ENCODE data around the gene MIS18A.
"Not testable (repeated sequence)": the region's sequence is repeated elsewhere in the genome, so short reads cannot be mapped to it uniquely, and the experiment has no call there.

MIS18A gene

GRCh38 chr21:32261929-32262328 lies 16.9 kb downstream of the MIS18A start:
- ChIA-PET POLR2A (ENCODE audit: low non-redundant PET) (no interaction called here), CTCF (no interaction called here)
- H3K27ac ChIP-seq: no peak overlapping the region
- TF ChIP-seq CTCF (conservative IDR thresholded peaks at IDR 0.05; ENCODE audit: low read depth): no peak
- no peak for DNase-seq (ENCODE audit: low spot score)

- DNase-seq (ENCODE audit: low spot score): no peak
- ChIA-PET CTCF (interaction anchor here (0.7 kb wide), 1 partner anchor 333 kb away, joined by 5 read pairs; no protein-coding TSS in a partner anchor), POLR2A (ENCODE audit: low non-redundant PET) (no interaction called here)
- TF ChIP-seq CTCF (conservative IDR thresholded peaks at IDR 0.05; ENCODE audit: low read depth): no peak
- no peak overlapping the region for H3K27ac ChIP-seq
Measured at GRCh38 chr21:32260130-32260529, 18.7 kb downstream of the MIS18A start.

- H3K27ac ChIP-seq; POLR2A ChIA-PET (ENCODE audit: low non-redundant PET); DNase-seq (ENCODE audit: low spot score): not testable (repeated sequence)
- CTCF ChIA-PET: interaction anchor here (0.9 to 2.0 kb wide), 4 partner anchors 393 to 478 kb away, joined by 5 to 11 read pairs (median 8); no protein-coding TSS in a partner anchor
Measured at GRCh38 chr21:32258786-32259048, 20.1 kb downstream of the MIS18A start.

- peak; percentile 76 for DNase-seq (ENCODE audit: low spot score)
- ChIA-PET CTCF (interaction anchor here (0.5 to 2.0 kb wide), 12 partner anchors 11 to 1060 kb away, joined by 3 to 11 read pairs (median 4); no protein-coding TSS in a partner anchor), POLR2A (ENCODE audit: low non-redundant PET) (no interaction called here)
- TF ChIP-seq CTCF (conservative IDR thresholded peaks at IDR 0.05; ENCODE audit: low read depth): peak; percentile 68
- H3K27ac ChIP-seq: no peak overlapping the region
Measured at GRCh38 chr21:32257962-32258785, 20.7 kb downstream of the MIS18A start.

GRCh38 chr21:32256873-32257620 lies 21.8 kb downstream of the MIS18A start:
- ChIA-PET CTCF (interaction anchor here (0.5 to 2.0 kb wide), 7 partner anchors 16 to 471 kb away, joined by 3 to 11 read pairs (median 3); no protein-coding TSS in a partner anchor), POLR2A (ENCODE audit: low non-redundant PET) (no interaction called here)
- no peak overlapping the region for H3K27ac ChIP-seq
- TF ChIP-seq CTCF (conservative IDR thresholded peaks at IDR 0.05; ENCODE audit: low read depth): no peak
- peak; percentile 67 for DNase-seq (ENCODE audit: low spot score)

- no peak overlapping the region for H3K27ac ChIP-seq
- POLR2A ChIA-PET (ENCODE audit: low non-redundant PET): interaction anchor here (0.7 kb wide), 1 partner anchor 10 kb away, joined by 3 read pairs; no protein-coding TSS in a partner anchor
- TF ChIP-seq CTCF (conservative IDR thresholded peaks at IDR 0.05; ENCODE audit: low read depth): no peak
- DNase-seq (ENCODE audit: low spot score): no peak
- CTCF ChIA-PET: interaction anchor here (0.9 kb wide), 1 partner anchor 471 kb away, joined by 3 read pairs; no protein-coding TSS in a partner anchor
Measured at GRCh38 chr21:32256251-32256650, 22.6 kb downstream of the MIS18A start.

Measured in RWPE1 (cell line).